ENCODE measurements around the gene SURF2.
A peak's percentile ranks its signal among the peaks of the same experiment; 100 is the strongest.

Gene SURF2

DNA sequence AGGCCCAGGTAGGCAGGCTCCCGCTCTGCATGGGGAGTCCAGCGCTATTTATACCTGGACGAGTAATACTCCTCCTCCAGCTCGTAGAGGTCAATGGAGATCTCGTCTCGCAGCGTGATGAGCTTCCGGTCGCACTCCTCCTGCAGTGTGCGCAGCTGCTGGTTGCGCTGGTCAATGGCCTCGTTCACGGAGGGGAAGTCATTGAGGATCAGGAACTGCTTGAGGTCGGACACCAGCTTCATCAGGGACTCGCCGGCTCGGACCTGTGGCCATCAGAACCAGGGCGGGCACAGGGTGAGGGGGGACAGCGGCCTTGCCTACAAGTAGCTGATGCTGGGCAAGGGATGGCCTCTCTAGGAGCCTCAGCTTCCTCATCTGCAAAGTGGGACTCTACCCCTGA, 12.3 kb upstream of the SURF2 start:
- H3K9me3 Mint-ChIP-seq, result no peaks in the 10 kb centered on the region
- peaks cover 42% of the 10 kb centered on the region for H3K4me1 Mint-ChIP-seq
- no peak for ATAC-seq (ENCODE audit: low read depth)
- peaks cover 34% of the 10 kb centered on the region for H3K36me3 Mint-ChIP-seq
- no peaks in the 10 kb centered on the region for H3K27me3 Mint-ChIP-seq
- no peak overlapping the region for H3K4me3 Mint-ChIP-seq
- DNase-seq (ENCODE audit: low spot score in 2 of 2), result no peak
- no peak overlapping the region for H3K27ac Mint-ChIP-seq

DNA sequence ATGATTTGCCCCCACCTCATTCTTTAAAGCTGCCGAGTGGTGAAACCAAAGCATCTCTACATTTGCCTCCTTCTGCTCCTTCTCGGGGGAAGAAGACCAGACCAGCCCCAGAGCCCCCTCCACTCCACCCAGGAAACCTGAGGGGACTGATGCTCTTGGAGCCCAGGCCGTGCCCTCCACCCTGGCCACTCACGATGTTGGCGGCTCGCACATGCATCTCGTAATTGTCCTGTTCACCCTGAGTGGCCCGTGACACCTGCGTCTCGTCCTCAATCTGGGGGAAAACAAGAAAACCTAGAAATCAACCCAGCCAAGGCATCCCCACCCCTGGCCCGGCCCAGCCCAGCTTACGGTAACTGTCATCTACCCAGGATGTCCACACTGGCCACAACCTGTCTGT, 11.4 kb upstream of the SURF2 start:
- Mint-ChIP-seq H3K27me3 (no peaks in the 10 kb centered on the region), H3K36me3 (peaks cover 33% of the 10 kb centered on the region), H3K27ac (no peak overlapping the region), H3K4me1 (peaks cover 40% of the 10 kb centered on the region), H3K4me3 (no peak overlapping the region), H3K9me3 (no peaks in the 10 kb centered on the region)
- DNase-seq (ENCODE audit: low spot score in 2 of 2), result no peak
- ATAC-seq (ENCODE audit: low read depth), result no peak

- Mint-ChIP-seq H3K4me3 (no peak overlapping the region), H3K36me3 (peaks cover 29% of the 10 kb centered on the region), H3K27me3 (no peaks in the 10 kb centered on the region), H3K4me1 (peaks cover 34% of the 10 kb centered on the region), H3K9me3 (no peaks in the 10 kb centered on the region), H3K27ac (no peak overlapping the region)
- ATAC-seq (ENCODE audit: low read depth) (no peak), DNase-seq (ENCODE audit: low spot score in 2 of 2) (no peak)
These were observed 10.8 kb upstream of the SURF2 start for GRCh38 chr9:133345596-133345995.

GRCh38 chr9:133346021-133346785, 10.1 kb upstream of the SURF2 start:
- no peak for ATAC-seq (ENCODE audit: low read depth)
- DNase-seq (ENCODE audit: low spot score in 2 of 2), result no peak
- H3K27ac Mint-ChIP-seq, result peak overlapping the region; percentile 95
- peaks cover 32% of the 10 kb centered on the region for H3K4me1 Mint-ChIP-seq
- no peaks in the 10 kb centered on the region for H3K9me3 Mint-ChIP-seq
- H3K36me3 Mint-ChIP-seq, result peaks cover 28% of the 10 kb centered on the region
- no peaks in the 10 kb centered on the region for H3K27me3 Mint-ChIP-seq
- peak overlapping the region; percentile 99 for H3K4me3 Mint-ChIP-seq

- Mint-ChIP-seq H3K9me3 (no peaks in the 10 kb centered on the region), H3K27ac (peak overlapping the region; percentile 95), H3K4me1 (peaks cover 21% of the 10 kb centered on the region), H3K4me3 (peak overlapping the region; percentile 99), H3K36me3 (peaks cover 25% of the 10 kb centered on the region), H3K27me3 (no peaks in the 10 kb centered on the region)
- ATAC-seq (ENCODE audit: low read depth) (peak; percentile 47), DNase-seq (ENCODE audit: low spot score in 2 of 2) (peak; percentile 53 to 63)
These were observed 8.8 kb upstream of the SURF2 start for GRCh38 chr9:133347515-133347984.

DNA sequence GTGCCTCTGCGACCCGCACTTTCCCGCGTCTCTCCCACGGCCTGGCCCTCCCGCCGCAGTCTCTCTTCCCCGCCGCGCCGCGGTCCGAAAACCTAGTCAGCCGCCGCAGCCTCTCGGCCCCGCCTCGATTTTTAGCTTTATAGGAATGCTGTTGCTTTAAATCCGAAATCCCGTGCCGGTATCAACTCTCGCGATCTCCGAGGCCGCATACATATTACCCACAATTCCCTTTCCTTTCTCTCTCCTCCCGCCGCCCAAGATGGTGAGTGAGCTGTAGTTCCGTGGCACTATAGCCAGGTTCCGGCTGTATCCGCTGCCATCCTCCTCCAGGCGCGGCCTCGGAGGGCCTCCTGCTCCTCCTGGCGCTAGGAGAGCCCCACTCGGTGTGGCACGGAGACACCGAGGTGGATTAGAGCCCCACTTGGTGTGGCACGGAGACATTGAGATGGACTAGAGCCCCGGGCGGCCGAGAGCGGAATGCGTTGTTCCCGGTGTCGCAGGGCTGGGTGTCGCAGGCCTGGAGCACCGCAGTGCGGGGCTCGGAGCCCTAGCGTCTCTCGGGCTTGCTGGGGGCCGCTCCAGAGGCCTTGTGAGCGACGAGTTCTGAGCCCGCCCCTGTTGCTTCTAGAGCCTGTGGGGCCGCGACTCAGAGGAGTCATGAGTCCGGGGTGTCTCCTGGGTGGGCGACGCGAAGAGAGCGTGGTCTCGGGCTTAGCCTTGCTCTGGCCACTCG, 8.2 kb upstream of the SURF2 start, which contains the start of the genes MED22 and RPL7A:
MED22 (minus strand) TSS at position 147 of the 733 bp plus-strand sequence. CDS start 1,469 bp downstream, outside the sequence.
RPL7A (plus strand) TSS at position 234 of the 733 bp plus-strand sequence; CDS start at position 260, 26 bp downstream.
- H3K27me3 Mint-ChIP-seq, result no peaks in the 10 kb centered on the region
- H3K9me3 Mint-ChIP-seq, result no peaks in the 10 kb centered on the region
- ATAC-seq (ENCODE audit: low read depth) (peak; percentile 87), DNase-seq (ENCODE audit: low spot score in 2 of 2) (peak; percentile 84 to 90)
- peak within 1 kb of the TSS; percentile 95 for H3K27ac Mint-ChIP-seq
- peaks cover 23% of the 10 kb centered on the region for H3K4me1 Mint-ChIP-seq
- peak within 1 kb of the TSS; percentile 99 for H3K4me3 Mint-ChIP-seq
- H3K36me3 Mint-ChIP-seq, result peaks cover 26% of the 10 kb centered on the region

DNA sequence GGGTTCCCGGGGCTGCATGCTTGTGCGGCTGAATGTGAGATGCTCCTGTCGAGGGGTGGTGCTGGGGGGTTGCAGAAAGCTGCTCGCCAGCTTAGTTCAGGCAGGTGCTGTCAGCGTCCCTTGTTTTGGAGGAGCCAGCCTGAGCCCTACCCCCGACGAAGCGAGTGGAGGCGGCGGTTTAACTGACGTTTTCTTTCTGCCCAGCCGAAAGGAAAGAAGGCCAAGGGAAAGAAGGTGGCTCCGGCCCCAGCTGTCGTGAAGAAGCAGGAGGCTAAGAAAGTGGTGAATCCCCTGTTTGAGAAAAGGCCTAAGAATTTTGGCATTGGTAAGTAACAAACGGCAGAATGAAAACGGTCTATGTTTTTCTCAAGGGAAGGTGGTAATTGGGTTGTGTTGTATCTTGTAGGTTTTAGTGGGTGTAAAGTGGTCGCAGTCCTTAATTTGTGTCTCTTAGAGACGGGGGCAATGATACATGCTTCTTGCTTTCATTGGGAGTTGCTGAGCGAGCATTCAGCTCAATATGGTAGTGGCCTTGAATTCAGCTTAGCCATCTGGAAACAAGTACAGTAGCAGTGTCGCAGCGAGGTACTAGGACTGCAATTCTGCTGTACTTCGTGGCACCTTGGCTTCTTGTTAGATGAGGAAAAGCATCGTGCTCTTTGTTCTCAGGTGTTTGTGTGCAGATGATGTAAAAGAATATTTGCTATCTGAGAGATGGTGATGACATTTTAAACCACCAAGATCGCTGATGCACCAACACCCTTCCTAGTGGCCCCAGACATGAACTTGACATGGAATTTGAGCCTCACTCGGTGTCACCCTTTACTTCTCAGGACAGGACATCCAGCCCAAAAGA, 7.4 kb upstream of the SURF2 start:
- ATAC-seq (ENCODE audit: low read depth) (no peak), DNase-seq (ENCODE audit: low spot score in 2 of 2) (no peak)
- peak overlapping the region; percentile 95 for H3K27ac Mint-ChIP-seq
- no peaks in the 10 kb centered on the region for H3K9me3 Mint-ChIP-seq
- peaks cover 26% of the 10 kb centered on the region for H3K4me1 Mint-ChIP-seq
- peak overlapping the region; percentile 99 for H3K4me3 Mint-ChIP-seq
- no peaks in the 10 kb centered on the region for H3K27me3 Mint-ChIP-seq
- peaks cover 26% of the 10 kb centered on the region for H3K36me3 Mint-ChIP-seq

DNA sequence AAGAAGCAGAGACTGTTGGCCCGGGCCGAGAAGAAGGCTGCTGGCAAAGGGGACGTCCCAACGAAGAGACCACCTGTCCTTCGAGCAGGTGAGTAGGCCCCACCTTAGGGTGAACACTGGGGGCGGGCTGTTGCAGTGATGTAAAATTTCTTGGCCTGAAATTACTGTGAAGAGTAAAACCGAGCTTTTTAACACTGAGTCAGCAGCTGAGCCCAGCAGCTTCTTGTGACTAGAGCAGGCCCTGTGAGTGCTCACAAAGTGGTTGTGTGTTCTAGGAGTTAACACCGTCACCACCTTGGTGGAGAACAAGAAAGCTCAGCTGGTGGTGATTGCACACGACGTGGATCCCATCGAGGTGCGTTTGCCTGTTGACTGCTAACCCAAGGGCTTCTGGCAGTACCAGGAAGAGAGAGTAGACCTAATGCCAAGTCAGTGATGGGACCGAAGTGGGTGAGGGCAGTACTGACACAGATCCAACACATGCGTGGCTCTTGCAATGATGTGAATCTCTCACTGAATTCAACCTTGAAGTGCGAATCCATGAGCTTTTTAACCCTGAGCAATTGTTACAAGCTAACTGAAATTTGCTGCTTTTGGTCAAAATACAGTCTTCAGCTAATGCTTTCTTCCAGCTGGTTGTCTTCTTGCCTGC, 6.3 kb upstream of the SURF2 start:
- Mint-ChIP-seq H3K4me3 (no peak overlapping the region), H3K4me1 (peaks cover 28% of the 10 kb centered on the region), H3K27ac (peak overlapping the region; percentile 95), H3K9me3 (no peaks in the 10 kb centered on the region), H3K27me3 (no peaks in the 10 kb centered on the region), H3K36me3 (peaks cover 24% of the 10 kb centered on the region)
- DNase-seq (ENCODE audit: low spot score in 2 of 2) (no peak), ATAC-seq (ENCODE audit: low read depth) (no peak)

GRCh38 chr9:133351526-133351907, 4.8 kb upstream of the SURF2 start:
- peaks cover 21% of the 10 kb centered on the region for H3K4me1 Mint-ChIP-seq
- H3K27ac Mint-ChIP-seq, result no peak overlapping the region
- H3K36me3 Mint-ChIP-seq, result peaks cover 24% of the 10 kb centered on the region
- ATAC-seq (ENCODE audit: low read depth), result no peak
- no peak for DNase-seq (ENCODE audit: low spot score in 2 of 2)
- H3K27me3 Mint-ChIP-seq, result no peaks in the 10 kb centered on the region
- H3K9me3 Mint-ChIP-seq, result no peaks in the 10 kb centered on the region
- H3K4me3 Mint-ChIP-seq, result no peak overlapping the region

GRCh38 chr9:133351908-133352634, 4.3 kb upstream of the SURF2 start:
- H3K27ac Mint-ChIP-seq, result no peak overlapping the region
- H3K4me3 Mint-ChIP-seq, result no peak overlapping the region
- peaks cover 22% of the 10 kb centered on the region for H3K36me3 Mint-ChIP-seq
- H3K4me1 Mint-ChIP-seq, result peaks cover 16% of the 10 kb centered on the region
- no peaks in the 10 kb centered on the region for H3K9me3 Mint-ChIP-seq
- ATAC-seq (ENCODE audit: low read depth) (no peak), DNase-seq (ENCODE audit: low spot score in 2 of 2) (peak in 1 of 2 donors; percentile 26)
- no peaks in the 10 kb centered on the region for H3K27me3 Mint-ChIP-seq

DNA sequence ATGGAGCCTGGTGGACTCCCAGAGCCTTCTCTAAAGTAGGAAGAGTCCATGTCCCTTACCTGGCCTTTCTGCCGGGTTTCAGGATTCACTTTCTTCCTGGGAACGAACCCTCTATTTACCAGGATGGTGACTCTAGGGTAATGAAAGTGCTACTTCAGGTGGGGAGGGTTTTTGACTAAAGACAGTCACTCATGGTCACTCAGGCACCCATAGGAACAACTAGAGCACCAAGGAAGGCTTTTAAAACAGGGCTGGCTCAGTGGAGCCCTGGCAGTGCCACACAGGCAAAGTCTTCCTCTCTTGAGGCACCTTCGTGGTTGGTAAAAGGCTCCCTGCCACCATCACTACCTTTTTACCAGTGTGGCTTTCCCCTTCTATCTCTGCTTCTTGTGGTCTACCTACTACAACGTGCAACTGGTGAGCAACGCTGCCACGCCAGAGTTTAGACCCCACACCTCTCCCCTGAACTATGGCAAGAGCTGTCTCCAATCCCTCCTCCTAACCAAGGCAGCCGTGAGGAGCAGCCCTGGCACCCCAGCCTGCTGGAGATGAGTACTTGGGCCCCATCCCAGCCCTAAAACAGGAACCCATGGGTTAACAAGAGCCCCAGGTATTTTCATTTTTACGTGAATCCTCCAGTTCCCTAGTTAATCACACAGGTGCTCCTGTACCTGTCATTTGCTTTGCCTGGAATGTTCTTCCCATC, 3.6 kb upstream of the SURF2 start:
- Mint-ChIP-seq H3K27ac (peak overlapping the region; percentile 54), H3K36me3 (peaks cover 22% of the 10 kb centered on the region), H3K9me3 (no peaks in the 10 kb centered on the region), H3K27me3 (no peaks in the 10 kb centered on the region), H3K4me1 (peaks cover 16% of the 10 kb centered on the region), H3K4me3 (no peak overlapping the region)
- ATAC-seq (ENCODE audit: low read depth), result no peak
- no peak for DNase-seq (ENCODE audit: low spot score in 2 of 2)

DNA sequence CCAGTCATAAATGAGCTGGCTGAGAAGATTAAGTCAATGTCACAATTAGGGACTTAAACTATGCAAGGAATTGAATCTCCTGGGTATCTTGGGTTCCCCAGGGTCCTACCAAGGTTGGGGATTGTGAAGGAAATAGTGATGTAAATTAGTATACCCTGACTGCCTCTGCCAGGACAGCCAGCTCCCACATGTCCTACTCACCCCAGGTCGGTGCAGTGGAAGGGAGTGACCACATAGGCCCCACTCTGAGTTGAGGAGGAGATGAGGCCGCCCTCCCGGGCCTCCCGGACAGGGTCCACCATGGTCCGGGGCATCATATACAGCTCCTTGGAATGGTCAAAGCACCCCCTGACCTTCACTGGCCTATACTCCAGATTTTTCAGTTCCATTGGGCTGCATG, 2.8 kb upstream of the SURF2 start:
- Mint-ChIP-seq H3K36me3 (peaks cover 19% of the 10 kb centered on the region), H3K4me1 (peaks cover 21% of the 10 kb centered on the region), H3K27me3 (no peaks in the 10 kb centered on the region), H3K27ac (no peak overlapping the region), H3K9me3 (no peaks in the 10 kb centered on the region), H3K4me3 (no peak overlapping the region)
- DNase-seq (ENCODE audit: low spot score in 2 of 2) (no peak), ATAC-seq (ENCODE audit: low read depth) (no peak)
